Measurements from ENCODE around the gene COL4A1.

GRCh38 chr13:110294622-110295021 is 12.3 kb downstream of the COL4A1 start:
- no peak for TF ChIP-seq EZH2 (IDR thresholded peaks at IDR 0.05; ENCODE audit: insufficient read depth, poor library complexity, severe bottlenecking)
- TF ChIP-seq EZH2phosphoT487 (IDR thresholded peaks at IDR 0.05; ENCODE audit: insufficient read depth, low read depth) = no peak

Measured in GM23248 (cell line).